H1 (cell line): ENCODE measurements around the gene GTF2H2. TPM values are rescaled to one million over a fixed set of nuclear protein-coding genes. Genes with fewer than 3 reads are reported as not detected.
"Not testable (repeated sequence)": the region's sequence is repeated elsewhere in the genome, so short reads cannot be mapped to it uniquely, and the experiment has no call there.

Experiments used
- CTCF ChIA-PET: fragments of 300-600 bp; sonication (Branson Sonifier 250); formaldehyde crosslinking; loops from one replicate; lab custom pipeline; 2021; ENCODE audit not compliant: partially characterized antibody; lab: Charles Lee
- POLR2A ChIA-PET: fragments of 300-600 bp; sonication (Branson Sonifier 250); formaldehyde crosslinking; loops from one replicate; lab custom pipeline; 2021; ENCODE audit warnings: inconsistent platforms; ENCODE audit not compliant: partially characterized antibody; lab: Charles Lee
- DNase-seq, 2 experiments: peaks; one replicate each; pipeline versions ENCODE4 v3.0.0 to v3.0.0-alpha.2; 2010 to 2022; ENCODE audit warnings: low spot score in 2 of 2, low read depth in 1 of 2, mixed read lengths in 1 of 2
- FAIRE-seq: peaks from 2 replicates; lab custom pipeline; 2011; peaks lifted over from hg19 to GRCh38; lab: Jason Lieb, UNC
- H2AFZ ChIP-seq: 2 replicates; pipeline ENCODE4 v1.8.1; 2012; ENCODE audit warnings: low read length, inconsistent platforms
- H2AK5ac ChIP-seq: 2 replicates; pipeline ENCODE4 v1.6.1; 2013; ENCODE audit warnings: low read depth, low read length
- H2BK120ac ChIP-seq: replicated peaks from 2 replicates; pipeline ENCODE3; 2013; ENCODE audit warnings: low read depth, low read length, inconsistent platforms
- H2BK12ac ChIP-seq: 2 replicates; pipeline ENCODE4 v1.6.1; 2013; ENCODE audit warnings: low read depth, low read length
- H2BK15ac ChIP-seq: 2 replicates; pipeline ENCODE4 v1.6.1; 2013; ENCODE audit warnings: low read length
- H2BK20ac ChIP-seq: 2 replicates; pipeline ENCODE4 v1.6.1; 2013; ENCODE audit warnings: low read length
- H2BK5ac ChIP-seq: 2 replicates; pipeline ENCODE4 v1.6.1; 2013; ENCODE audit warnings: low read depth, low read length
- H3K14ac ChIP-seq: 2 replicates; pipeline ENCODE4 v1.6.1; 2013; ENCODE audit warnings: inconsistent platforms; ENCODE audit not compliant: insufficient read length
- H3K18ac ChIP-seq: 2 replicates; pipeline ENCODE4 v1.6.1; 2013; ENCODE audit warnings: low read length; ENCODE audit errors: extremely low read depth
- H3K23ac ChIP-seq: 2 replicates; pipeline ENCODE4 v1.6.1; 2013; ENCODE audit warnings: inconsistent platforms; ENCODE audit not compliant: insufficient read length
- H3K23me2 ChIP-seq: 2 replicates; pipeline ENCODE4 v1.6.1; 2013; ENCODE audit warnings: low read depth, low read length
- H3K27ac ChIP-seq: 2 replicates; pipeline ENCODE4 v1.6.1; 2011; ENCODE audit warnings: low read depth, low read length, inconsistent platforms
- H3K27me3 ChIP-seq, 4 experiments: replicated peaks in 1 of 4; 1 replicate in 1 of 4; 2 replicates in 3 of 4; pipeline versions ENCODE4 v1.6.1 to v1.8.1; 2011 to 2013; ENCODE audit warnings: low read length in 3 of 4, mild to moderate bottlenecking in 3 of 4, inconsistent platforms in 2 of 4, mixed read lengths in 2 of 4, moderate library complexity in 1 of 4; ENCODE audit not compliant: control insufficient read depth in 3 of 4, insufficient read depth in 3 of 4; ENCODE audit errors: extremely low read depth in 1 of 4
- H3K36me3 ChIP-seq, 4 experiments: 2 replicates each; pipeline versions ENCODE4 v1.6.1 to v1.8.1; 2011 to 2013; ENCODE audit warnings: mild to moderate bottlenecking in 4 of 4, low read length in 3 of 4, moderate library complexity in 2 of 4, control low read depth in 1 of 4, inconsistent platforms in 1 of 4; ENCODE audit not compliant: insufficient read depth in 4 of 4, control insufficient read depth in 2 of 4
- H3K4ac ChIP-seq: replicated peaks from 2 replicates; pipeline ENCODE3; 2013; ENCODE audit warnings: low read length, low read depth, mixed read lengths, inconsistent platforms; ENCODE audit not compliant: insufficient read length
- H3K4me1 ChIP-seq, 4 experiments: replicated peaks in 1 of 4; 1 replicate in 1 of 4; 2 replicates in 3 of 4; pipeline versions ENCODE4 v1.6.1 to v1.8.1; 2011 to 2013; ENCODE audit warnings: low read length in 3 of 4, inconsistent platforms in 2 of 4, mixed read lengths in 1 of 4; ENCODE audit not compliant: insufficient read depth in 4 of 4, control insufficient read depth in 3 of 4
- H3K4me2 ChIP-seq, 2 experiments: 2 replicates each; pipeline versions ENCODE4 v1.6.1 to v1.8.1; 2011 to 2013; ENCODE audit warnings: low read depth in 2 of 2, low read length in 2 of 2, control low read depth in 1 of 2, inconsistent platforms in 1 of 2, mild to moderate bottlenecking in 1 of 2; ENCODE audit not compliant: insufficient read depth in 1 of 2
- H3K4me3 ChIP-seq, 4 experiments: fragments of 200-600, 300-600 bp in 1 of 4; sonication (generic), shearing (Covaris generic), sonication (Bioruptor Twin) in 1 of 4; 2 replicates each; pipeline versions ENCODE4 v1.5.1 to v1.8.1; 2011 to 2016; ENCODE audit warnings: low read length in 4 of 4, low read depth in 3 of 4, control low read depth in 2 of 4, inconsistent platforms in 2 of 4, mild to moderate bottlenecking in 2 of 4, mixed read lengths in 1 of 4, moderate library complexity in 1 of 4; ENCODE audit not compliant: insufficient read depth in 2 of 4; ENCODE audit errors: extremely low read depth in 1 of 4
- H3K56ac ChIP-seq: replicated peaks from 2 replicates; pipeline ENCODE3; 2013; ENCODE audit warnings: low read depth, mild to moderate bottlenecking, mixed read lengths, low read length, inconsistent platforms; ENCODE audit not compliant: insufficient read length
- H3K79me1 ChIP-seq: 2 replicates; pipeline ENCODE4 v1.6.1; 2013; ENCODE audit warnings: low read depth, low read length, control low read depth
- H3K79me2 ChIP-seq, 2 experiments: 2 replicates each; pipeline versions ENCODE4 v1.6.1 to v1.8.1; 2012 to 2013; ENCODE audit warnings: low read length in 2 of 2, mild to moderate bottlenecking in 2 of 2, inconsistent platforms in 1 of 2; ENCODE audit not compliant: insufficient read depth in 2 of 2, control insufficient read depth in 1 of 2
- H3K9ac ChIP-seq, 4 experiments: replicated peaks in 1 of 4; 1 replicate in 1 of 4; 2 replicates in 3 of 4; pipeline versions ENCODE4 v1.6.1 to v1.8.1; 2011 to 2013; ENCODE audit warnings: low read depth in 3 of 4, low read length in 3 of 4, control low read depth in 2 of 4, mild to moderate bottlenecking in 2 of 4, moderate library complexity in 2 of 4, inconsistent platforms in 1 of 4; ENCODE audit errors: extremely low read depth in 1 of 4
- H3K9me3 ChIP-seq, 2 experiments: 2 replicates each; pipeline versions ENCODE4 v1.6.1 to v1.8.1; 2012 to 2013; ENCODE audit warnings: mild to moderate bottlenecking in 2 of 2, moderate library complexity in 2 of 2, control low read depth in 1 of 2, inconsistent platforms in 1 of 2, low read depth in 1 of 2, low read length in 1 of 2, mixed read lengths in 1 of 2; ENCODE audit not compliant: insufficient read depth in 2 of 2
- H4K20me1 ChIP-seq, 2 experiments: replicated peaks in 1 of 2; 2 replicates each; pipeline versions ENCODE3 to v1.8.1; 2011 to 2013; ENCODE audit warnings: inconsistent platforms in 2 of 2, low read length in 2 of 2, mild to moderate bottlenecking in 1 of 2; ENCODE audit not compliant: insufficient read depth in 2 of 2, control insufficient read depth in 1 of 2
- H4K5ac ChIP-seq: 2 replicates; pipeline ENCODE4 v1.6.1; 2013; ENCODE audit warnings: low read length, low read depth, mixed read lengths, inconsistent platforms; ENCODE audit not compliant: insufficient read length
- H4K8ac ChIP-seq: 2 replicates; pipeline ENCODE4 v1.8.0; 2013; ENCODE audit warnings: mild to moderate bottlenecking, moderate library complexity, low read length, inconsistent platforms; ENCODE audit not compliant: insufficient read depth; ENCODE audit errors: extremely low read depth
- H4K91ac ChIP-seq: replicated peaks from 2 replicates; pipeline ENCODE3; 2013; ENCODE audit warnings: low read length, mixed read lengths, inconsistent platforms; ENCODE audit not compliant: insufficient read length
- WGBS, 2 experiments: shearing (Covaris generic) in 1 of 2; methylation state at CpG; one replicate each; pipeline versions ENCODE4 v1.1.6 to v1.1.7; 2013 to 2015; ENCODE audit warnings: low lambda C conversion rate in 2 of 2, mixed read lengths in 2 of 2, inconsistent platforms in 1 of 2, low coverage in 1 of 2, missing lambda C conversion rate in 1 of 2; ENCODE audit not compliant: insufficient replicate concordance in 2 of 2, insufficient coverage in 1 of 2, insufficient read length in 1 of 2; ENCODE audit errors: extremely low coverage in 1 of 2, missing lambda C conversion rate in 1 of 2; 5-methylcytosine and 5-hydroxymethylcytosine counted together
- polyA plus RNA-seq, 7 experiments: library from polyadenylated mRNA; depleted of rRNA in 3 of 7; stranded (reverse) in 5 of 7; unstranded in 2 of 7; fragments of >200 nt in 5 of 7; fragments of 200-250 nt in 2 of 7; gene quantifications; 1 replicate in 5 of 7; 2 replicates in 1 of 7; 4 replicates in 1 of 7; pipeline versions ENCODE4 v1.2.1 to v1.2.3, GENCODE V29; 2011 to 2013; ENCODE audit warnings: missing spikeins in 2 of 7, mixed read lengths in 2 of 7
- total RNA-seq: library from RNA; stranded (reverse); fragmentation: NEBNext Ultra II Directional; extraction: Animal tissue kit (Norgen Biotek cat#: 25700); gene quantifications from 2 replicates; pipeline ENCODE4 v1.2.1, GENCODE V29; 2021

The GTF2H2 gene
- total and polyA plus RNA-seq, 2 of the 8 experiments (the other 6 are each of a cell fraction or from before 2014, with no cell fraction given) = 12.4 to 42.3 TPM

GRCh38 chr5:71086145-71086544, 18.7 kb upstream of the GTF2H2 start:
- H3K4me2 ChIP-seq, H3K27me3 ChIP-seq, H3K36me3 ChIP-seq, H3K23me2 ChIP-seq, H2BK120ac ChIP-seq, H2BK12ac ChIP-seq, H2BK15ac ChIP-seq, H3K4me3 ChIP-seq, POLR2A ChIA-PET, H3K27ac ChIP-seq, H3K4me1 ChIP-seq, H2AFZ ChIP-seq, H3K14ac ChIP-seq, H3K9me3 ChIP-seq, FAIRE-seq, H3K79me1 ChIP-seq, H3K18ac ChIP-seq, H4K20me1 ChIP-seq, H2AK5ac ChIP-seq, H3K4ac ChIP-seq, H3K23ac ChIP-seq, H3K56ac ChIP-seq, CTCF ChIA-PET, H4K5ac ChIP-seq, H3K79me2 ChIP-seq, H2BK5ac ChIP-seq, H4K91ac ChIP-seq, DNase-seq, H3K9ac ChIP-seq, H4K8ac ChIP-seq, H2BK20ac ChIP-seq: not testable (repeated sequence)
- WGBS, 2 experiments = no CpG with 5 or more reads among the region's 1 CpG

- H2AFZ ChIP-seq, H3K14ac ChIP-seq, H2AK5ac ChIP-seq, CTCF ChIA-PET, H2BK5ac ChIP-seq, H2BK120ac ChIP-seq, DNase-seq, H3K9ac ChIP-seq, H3K79me1 ChIP-seq, H3K9me3 ChIP-seq, H3K27ac ChIP-seq, H4K20me1 ChIP-seq, H3K27me3 ChIP-seq, H3K4ac ChIP-seq, H3K56ac ChIP-seq, H3K23ac ChIP-seq, H3K4me1 ChIP-seq, H2BK20ac ChIP-seq, H3K4me3 ChIP-seq, H4K8ac ChIP-seq, H3K79me2 ChIP-seq, H2BK12ac ChIP-seq, FAIRE-seq, H4K91ac ChIP-seq, H3K4me2 ChIP-seq, H4K5ac ChIP-seq, H3K23me2 ChIP-seq, POLR2A ChIA-PET, H3K36me3 ChIP-seq, H3K18ac ChIP-seq, H2BK15ac ChIP-seq: not testable (repeated sequence)
- WGBS, 2 experiments = no CpG with 5 or more reads among the region's 3 CpGs
Observed at GRCh38 chr5:71084280-71085063, 17.0 kb upstream of the GTF2H2 start.
